Measurements from ENCODE around the gene CSNK2A1. TPM values are rescaled to one million over a fixed set of nuclear protein-coding genes. Genes with fewer than 3 reads are reported as not detected.

Gene CSNK2A1
- total and polyA plus RNA-seq, 2 of the 8 experiments (the other 6 are each of a cell fraction or from before 2014, with no cell fraction given) = 117 to 260 TPM

GRCh38 chr20:430091-430999 is 113.2 kb downstream of the CSNK2A1 start (continued):
- TF ChIP-seq, protein P1, sequence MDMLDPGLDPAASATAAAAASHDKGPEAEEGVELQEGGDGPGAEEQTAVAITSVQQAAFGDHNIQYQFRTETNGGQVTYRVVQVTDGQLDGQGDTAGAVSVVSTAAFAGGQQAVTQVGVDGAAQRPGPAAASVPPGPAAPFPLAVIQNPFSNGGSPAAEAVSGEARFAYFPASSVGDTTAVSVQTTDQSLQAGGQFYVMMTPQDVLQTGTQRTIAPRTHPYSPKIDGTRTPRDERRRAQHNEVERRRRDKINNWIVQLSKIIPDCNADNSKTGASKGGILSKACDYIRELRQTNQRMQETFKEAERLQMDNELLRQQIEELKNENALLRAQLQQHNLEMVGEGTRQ (IDR thresholded peaks at IDR 0.05; ENCODE audit: low read length) = no peak

Data from H1 (cell line).